Activated naive CD4-positive, alpha-beta T cell (primary cell): ENCODE results near the gene SORBS1.
"Not testable (repeated sequence)": the region's sequence is repeated elsewhere in the genome, so short reads cannot be mapped to it uniquely, and the experiment has no call there.

Experiments
- DNase-seq, 4 experiments: peaks; one replicate each; lab custom pipeline; 2025; lab: John Stamatoyannopoulos, UW

Gene SORBS1

DNA sequence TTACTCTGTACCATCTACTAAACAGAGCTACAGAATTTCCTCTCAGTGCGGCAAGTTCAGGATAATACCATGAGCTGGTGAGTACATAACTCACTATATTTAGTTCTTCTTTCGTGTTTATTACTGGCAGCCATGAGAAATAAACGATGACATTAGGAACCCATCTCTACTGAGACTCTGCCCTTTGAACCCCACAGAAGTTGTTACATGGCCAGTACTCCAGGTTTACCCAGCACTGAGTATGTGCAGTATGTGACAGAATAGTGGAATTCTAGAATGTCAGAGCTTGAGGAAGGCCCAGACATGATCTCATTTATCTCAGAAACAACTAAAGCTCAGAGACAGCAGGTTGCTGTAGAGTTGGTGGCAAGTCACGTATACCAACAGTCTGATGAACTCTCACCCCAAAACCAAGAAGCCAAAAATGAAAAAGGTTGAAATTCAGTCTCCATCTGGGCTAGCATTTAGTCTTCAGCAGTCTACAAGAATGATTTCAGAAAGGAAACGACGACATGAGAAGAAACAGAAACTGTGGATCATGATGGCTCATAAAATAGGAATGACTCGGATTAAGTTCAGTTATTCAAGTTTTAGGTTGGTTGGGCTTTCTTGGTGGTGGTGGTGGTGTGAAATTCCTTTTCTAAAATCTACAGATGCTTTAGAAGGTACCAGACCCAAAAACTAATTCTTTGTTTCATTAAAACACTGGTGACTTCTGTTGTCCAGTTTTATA lies 78.5 kb downstream of the SORBS1 start:
- DNase-seq = no peak

DNA sequence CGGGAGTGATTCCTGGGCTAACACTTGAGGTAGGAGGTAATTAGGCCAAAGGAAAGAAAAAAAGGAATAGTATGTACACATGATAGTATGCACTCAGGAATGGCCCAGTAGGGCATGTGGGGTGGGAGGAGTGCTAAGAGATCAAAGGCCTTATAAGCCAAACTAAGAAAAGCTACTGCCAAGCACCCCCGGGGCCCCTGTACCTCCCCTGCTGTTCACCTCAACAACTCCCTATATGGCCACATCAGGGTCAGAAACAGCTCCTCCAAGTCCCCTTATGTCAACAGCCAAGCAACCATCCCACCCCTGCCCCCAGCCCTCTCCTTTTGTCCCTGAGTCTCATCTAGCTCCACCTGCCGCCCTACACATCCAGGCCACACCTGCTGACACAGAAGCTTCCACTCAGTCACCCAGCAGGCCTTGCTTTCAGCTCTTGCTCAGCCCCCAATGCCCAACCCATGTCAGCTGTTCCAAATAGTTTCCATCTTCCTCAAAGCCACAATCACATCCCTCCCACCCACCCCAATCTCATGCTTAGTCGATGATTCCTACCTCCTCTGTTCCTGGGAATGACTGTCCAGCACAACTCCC lies 80.2 kb downstream of the SORBS1 start:
- no peak for DNase-seq

DNA sequence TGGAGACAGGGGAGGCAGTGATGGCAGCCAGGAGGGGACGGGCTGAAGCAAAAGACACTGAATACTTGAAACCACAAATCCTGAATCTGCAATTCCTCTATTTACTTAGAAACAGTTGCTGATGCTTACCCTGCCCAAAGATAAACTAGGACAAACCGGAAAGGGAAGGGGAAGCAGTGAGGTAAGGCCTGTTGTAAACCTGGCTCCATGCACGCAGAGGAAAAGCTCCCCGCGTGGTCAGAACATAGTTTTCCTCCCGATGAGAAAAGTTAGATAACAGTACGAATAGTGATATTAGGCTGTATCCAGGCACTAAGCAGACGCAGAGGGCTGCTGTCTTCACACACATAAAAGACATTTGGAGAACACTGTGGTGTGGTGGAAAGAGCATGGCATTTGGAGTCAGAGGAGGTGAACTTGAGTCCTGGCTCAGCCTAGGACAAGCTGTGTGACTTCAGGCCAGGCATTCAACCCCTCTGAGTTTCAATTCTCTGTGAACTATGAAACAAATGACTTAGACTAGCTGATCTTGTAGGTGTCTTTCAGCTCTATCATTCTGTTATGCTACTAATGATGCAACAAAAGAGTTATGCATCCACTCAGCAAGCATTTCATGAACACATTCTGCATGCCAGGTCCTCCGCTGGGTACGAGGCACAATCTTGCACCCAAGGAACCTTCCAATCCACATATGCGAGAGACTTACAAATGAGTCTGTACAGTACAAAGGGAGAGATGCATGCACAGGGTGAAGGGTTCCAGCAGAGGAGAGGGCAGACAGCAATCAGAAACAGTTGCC lies 80.9 kb downstream of the SORBS1 start:
- DNase-seq = no peak

DNA sequence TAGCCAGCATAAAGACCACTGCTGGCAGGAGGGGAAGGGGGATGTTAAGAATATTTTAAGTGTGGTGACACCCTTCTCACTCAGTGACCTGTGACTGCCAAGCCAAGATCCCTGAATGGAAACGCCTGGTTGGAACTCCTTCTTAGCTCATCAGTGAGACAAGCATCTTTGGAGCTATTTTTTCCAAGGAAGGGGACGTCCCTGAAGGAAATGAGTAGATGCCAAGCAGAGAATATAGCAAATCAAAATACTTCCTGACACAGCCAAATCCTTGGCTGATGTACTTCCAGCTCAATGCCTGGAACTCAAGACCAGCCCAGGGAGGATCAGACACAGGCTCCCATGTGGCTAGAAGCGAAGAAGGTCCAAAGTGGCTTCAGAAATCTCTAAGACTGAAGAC lies 82.2 kb downstream of the SORBS1 start:
- no peak for DNase-seq

DNA sequence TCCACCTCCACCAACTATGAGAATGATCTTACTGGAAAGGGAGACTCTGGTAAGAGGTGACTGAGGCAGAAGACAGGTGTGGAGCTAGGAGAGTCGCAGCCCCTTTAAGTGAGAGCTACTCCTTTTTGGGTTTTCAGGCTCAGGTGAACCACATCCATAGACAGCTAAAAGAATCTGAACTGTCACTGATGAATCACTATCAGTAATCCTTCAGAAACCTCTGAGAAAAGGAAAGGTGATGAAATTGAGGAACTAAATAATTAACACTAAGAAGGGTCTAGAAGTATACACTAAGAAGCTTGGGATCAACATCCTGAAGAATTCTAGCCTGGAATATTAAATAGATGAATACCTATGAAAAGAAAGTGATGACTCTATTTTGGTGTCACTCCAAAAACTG lies 83.0 kb downstream of the SORBS1 start:
- DNase-seq = no peak

DNA sequence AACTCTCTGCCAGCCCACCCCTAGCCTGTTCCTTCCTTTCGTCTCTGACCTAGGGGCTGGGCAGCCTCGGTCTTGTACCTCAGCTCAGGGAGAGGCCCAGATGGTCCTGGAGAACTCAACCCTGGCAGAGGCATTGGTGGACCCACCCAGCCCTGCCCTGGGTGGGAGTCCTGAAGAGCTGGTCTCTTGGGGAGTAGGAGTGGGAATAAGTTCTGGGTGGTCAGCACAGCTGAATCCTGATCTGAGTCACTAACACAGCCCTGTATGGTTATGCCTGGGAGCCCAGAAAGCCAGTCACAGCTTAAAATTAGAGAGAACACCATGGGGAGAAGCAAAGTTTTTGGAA lies 84.0 kb downstream of the SORBS1 start:
- no peak for DNase-seq

DNA sequence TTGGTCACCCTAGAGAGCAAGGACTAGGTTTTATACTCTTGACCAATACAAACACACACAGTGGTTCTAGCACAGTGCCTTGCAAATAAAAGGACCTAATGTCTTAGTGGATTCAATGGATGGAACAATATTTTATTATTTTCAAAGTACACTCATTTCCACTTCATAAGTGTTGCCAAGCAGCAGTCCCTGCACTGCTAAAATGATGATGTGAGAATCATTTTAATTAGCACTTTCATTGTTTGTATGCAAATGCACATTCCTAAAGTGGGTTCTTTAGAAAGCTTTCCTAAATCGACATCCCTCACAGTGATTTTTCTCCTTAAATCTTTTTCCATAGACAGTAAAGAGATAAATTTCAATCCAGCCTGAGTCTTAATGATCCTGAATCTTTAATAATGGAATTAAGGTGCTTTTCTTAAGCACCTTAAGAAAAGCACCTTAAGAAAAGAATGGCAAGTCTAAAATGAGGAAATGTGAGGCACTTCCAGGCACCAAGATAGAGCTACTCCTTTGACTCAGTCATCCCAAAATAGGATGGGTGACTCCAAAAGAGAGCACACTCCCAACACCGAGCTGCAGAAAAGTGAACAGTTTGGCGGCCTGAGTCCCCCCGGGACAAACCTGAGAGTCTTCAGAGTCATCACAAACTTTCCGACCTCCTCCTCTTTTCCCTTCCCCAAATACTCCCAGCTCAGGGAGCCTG lies 84.5 kb downstream of the SORBS1 start:
- DNase-seq = no peak

DNA sequence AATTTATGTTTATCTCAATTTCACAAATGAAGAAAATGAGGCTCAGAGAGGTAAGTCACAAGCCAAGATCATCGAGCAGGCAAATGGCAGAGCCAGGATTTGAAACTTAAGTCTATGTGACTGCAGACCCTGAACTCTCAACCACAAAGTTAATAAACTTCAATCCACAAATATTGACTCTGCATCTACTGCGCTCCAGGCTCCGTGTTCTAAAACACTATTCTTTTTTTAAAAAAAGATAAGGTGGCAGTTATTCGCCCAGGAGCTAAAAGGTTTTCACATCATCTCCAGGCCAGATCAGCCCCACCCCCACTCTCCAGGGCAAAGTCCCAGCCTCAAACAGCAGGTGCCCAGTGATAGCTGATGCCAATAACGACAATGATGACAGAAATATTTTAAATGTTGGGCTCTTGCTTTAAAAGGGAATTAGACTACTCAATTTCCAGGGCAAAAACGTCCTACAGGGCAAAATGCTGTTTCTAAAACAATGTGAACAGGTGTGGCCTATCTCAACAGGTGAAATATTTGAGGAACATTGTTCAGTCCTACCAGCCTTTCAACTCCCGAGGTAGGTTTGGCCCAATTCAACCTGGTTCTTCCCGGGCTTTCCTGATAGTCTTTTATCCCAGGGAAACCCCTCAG lies 85.2 kb downstream of the SORBS1 start:
- DNase-seq = no peak

DNA sequence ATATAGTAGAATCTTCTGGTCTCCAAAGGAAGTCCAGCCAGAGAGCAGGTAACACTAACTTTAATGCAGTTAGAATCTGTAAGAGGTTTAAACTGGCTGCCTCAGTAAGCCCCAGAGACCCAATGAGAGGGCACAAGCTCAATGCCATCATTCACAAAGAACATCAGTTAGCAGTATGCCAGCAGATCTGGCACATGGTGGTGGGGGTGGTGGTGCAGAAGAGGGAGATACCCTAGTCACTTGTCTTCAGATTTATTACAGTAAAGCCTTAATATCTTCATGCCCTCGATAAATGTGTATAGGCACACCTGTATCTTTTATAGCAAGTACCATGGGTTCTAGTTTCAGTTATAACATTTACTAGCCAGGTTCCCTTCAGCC lies 86.2 kb downstream of the SORBS1 start:
- no peak for DNase-seq

DNA sequence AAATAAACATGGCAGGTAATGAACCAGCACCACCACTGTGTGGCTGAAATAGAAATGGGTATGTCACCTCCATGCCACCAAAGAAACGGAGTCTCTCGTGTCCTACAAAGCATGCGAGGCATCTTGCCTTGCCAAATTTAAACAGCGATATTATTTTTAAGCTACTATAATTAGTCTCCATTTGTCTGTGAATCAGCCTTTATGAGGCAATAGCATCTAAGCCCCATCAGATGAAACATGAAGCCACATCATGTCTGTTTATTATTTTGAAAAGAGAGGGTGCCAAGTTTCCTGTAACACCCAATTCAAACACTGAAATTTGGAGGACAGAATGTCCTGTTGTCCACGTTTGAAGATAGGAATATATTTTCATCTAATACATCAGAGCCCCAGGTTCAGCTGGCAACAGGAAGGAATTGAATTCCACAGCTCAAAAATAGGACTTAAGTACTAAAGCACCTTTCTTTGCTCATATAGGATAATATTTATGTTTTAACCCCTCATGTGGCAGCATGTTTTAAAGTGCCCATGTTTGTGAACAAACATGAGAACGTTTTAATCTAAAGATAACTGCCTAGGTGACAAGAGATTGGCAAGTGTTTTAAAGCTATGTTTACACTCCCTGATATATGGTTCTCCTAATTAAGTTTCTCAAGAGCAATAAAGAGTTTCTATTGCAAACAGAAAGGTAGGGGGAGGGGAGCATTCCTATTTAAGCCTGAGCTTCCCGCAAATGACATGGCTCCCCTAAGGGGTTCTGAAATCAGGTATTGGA lies 86.8 kb downstream of the SORBS1 start:
- no peak for DNase-seq

DNA sequence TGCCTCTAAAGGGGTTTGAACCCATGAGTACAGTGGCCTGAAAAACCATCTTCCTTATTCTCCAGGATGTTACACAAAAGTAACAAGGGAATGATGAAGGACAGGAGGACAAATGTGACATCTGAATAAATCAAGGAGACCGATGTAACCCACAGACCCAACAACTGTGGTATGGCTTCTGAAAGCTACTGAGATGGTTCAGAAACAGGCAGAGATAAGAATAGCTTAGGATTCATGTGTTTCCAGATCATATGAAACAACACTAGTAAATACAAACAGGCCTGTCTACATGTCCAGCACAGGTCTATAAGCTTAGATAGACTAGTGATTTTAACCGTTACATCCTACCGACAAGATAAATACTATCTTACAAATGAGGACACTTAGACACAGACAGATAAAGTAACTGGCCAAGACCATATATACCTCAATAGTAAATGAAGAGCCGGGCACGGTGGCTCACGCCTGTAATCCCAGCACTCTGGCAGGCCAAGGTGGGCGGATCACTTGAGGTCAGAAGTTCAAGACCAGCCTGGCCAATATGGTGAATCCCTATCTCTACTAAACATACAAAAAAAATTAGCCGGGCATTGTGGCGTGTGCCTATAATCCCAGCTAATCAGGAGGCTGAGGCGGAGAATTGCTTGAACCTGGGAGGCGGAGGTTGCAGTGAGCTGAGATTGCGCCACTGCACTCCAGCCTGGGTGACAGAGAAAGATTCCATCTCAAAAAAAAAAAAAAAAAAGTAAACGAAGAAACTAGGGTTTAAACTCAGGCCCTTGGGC lies 88.7 kb downstream of the SORBS1 start:
- no peak for DNase-seq

DNA sequence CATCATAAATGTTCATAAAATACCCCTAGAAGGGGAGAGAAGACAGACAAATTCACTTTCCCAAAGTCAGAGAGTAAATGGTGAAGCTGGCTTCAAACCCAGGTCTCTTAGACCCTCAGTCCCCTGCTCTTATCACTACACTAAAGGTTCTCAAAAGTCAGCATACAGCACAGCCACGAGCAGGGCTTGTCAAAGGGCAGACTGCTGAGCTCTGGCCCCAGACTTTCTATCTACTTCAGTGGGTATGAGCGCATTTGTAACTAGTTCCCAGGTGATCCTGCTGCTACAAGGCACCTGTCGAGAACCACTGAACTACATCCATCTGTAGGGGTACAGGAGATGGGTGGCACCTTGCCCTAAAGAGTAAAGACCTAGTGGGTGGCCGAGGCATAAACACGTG lies 91.5 kb downstream of the SORBS1 start:
- DNase-seq = no peak

DNA sequence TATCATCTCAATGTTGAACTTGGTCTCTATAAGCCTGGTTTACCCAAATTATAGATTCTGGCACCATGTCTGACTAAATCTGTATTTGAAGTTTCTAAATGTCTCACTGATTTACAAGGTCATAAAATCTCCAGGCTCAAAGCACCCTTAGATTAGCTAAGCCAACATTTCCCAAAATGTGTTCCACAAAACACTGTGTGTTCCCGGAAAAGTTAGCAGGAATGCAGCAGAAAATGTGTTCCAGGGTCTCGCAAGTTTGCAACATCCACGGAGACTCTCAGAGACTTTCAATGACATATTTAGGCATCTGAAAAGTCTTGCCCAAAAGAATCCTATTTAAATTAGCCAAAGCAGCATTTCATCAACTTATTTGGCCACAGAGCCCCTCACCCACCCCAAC lies 91.9 kb downstream of the SORBS1 start:
- DNase-seq = no peak

DNA sequence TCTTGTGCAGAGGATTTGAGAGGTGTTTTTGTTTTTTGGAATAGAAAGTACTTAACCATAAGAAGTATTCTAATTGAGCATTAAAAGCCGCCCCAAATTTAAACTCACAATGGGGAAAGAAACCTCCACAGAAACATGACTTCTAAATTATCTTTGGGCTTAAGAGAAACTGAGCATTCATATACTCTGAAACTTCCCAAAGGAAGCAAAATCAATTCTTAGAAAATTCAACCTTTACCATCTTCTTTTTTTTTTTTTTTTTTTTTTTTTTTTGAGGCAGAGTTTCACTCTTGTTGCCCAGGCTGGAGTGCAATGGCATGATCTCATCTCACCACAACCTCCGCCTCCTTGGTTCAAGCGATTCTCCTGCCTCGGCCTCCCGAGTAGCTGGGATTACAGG lies 93.5 kb downstream of the SORBS1 start:
- not testable (repeated sequence) for DNase-seq

DNA sequence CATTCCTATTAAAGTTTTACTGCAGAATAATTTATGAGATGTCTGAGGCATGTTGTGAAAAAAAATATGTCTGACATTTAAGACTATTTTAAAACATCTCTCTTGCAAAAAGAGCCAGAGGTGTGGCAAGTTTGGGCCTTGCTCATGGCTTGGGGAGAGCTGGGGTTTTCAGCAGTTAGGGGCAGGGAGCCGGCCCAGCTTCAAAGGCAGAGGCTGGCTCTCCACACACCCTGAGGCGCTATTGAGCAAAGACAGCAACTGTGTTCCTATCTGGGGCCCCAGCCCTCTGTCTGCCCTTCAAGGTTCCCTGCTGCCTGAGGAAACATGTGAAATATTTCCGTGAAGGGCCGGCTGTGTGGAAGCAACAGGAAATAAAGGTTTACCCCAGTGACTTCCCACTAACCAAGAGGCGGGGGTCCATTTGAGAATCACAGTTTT lies 94.0 kb downstream of the SORBS1 start:
- DNase-seq = no peak

DNA sequence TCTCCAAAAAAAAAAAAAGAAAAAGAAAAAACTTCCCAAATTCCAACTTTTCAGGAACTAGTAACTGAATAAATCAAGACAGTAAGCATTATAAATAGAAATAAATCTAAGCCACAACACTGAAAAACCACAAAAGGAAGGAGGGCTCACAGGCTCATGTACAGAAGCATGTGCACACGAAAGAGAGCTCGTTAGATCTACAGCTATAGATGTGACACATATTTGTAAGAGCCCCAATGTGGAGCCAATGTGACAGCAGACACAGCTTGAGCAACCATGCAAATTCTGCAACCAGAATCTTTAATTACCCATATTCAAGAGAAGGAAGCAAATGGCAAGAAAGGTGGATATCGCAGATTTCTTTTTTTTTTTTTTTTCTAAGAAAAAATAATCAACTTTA lies 94.7 kb downstream of the SORBS1 start:
- no peak for DNase-seq

DNA sequence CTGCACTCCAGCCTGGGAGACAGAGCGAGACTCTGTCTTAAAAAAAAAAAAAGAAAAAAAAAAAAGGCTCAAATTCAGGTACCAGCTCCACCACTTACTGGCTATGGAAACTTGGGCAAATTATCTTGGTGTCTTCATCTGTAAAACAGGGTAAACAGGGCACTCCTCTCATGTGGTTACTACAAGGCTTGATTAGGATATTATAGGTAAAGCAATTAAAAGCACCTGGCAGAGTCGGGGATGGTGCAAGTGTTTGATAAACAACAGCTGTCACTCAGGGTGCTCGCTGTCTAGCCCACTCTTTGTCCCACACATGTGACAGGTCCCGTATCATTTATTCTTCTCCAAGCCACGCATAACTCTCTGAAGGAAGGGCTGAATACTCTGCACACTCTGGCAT lies 96.9 kb downstream of the SORBS1 start:
- DNase-seq = no peak

DNA sequence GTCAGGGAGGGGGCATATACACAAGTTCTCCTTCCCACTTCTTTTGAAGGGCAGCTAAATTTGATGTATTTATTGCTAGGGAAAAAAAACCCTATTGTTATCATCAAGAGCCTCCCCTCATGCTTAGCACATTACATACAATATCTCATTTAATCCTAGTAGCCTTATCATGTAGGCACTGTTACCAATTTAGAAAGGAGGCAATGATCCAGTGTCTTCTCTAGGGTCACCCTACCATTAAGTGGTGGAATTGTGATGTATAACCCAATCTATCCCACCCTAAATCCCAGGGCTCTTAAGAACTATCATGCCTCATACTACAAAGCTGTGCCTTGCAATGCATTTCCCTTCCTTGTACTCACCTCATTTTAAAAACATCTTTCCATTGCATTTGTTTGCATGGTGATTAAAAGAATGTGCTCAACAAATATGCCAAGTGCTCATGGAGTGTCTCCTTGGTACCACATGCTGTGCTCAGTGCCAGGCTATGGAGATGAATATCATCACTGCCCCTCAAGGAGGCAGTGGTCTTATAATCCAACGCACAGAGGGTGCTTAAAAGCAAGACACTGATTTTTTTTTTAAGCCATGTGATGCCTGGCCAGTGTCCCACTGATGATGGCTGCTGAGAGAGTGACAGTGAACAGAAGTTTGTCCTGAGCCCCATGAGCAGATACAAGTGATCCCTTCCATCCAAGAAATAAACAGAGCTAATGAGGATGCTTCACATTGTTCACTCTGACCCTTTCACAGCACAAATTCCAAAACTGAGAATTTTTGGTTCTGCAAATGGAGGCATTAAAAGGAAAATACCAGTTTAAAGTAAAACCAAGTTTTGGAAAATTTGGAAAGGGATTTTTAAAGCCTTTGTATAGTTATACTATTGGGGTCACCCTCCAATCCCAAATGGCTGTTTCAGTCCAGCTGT lies 98.2 kb downstream of the SORBS1 start:
- no peak for DNase-seq

DNA sequence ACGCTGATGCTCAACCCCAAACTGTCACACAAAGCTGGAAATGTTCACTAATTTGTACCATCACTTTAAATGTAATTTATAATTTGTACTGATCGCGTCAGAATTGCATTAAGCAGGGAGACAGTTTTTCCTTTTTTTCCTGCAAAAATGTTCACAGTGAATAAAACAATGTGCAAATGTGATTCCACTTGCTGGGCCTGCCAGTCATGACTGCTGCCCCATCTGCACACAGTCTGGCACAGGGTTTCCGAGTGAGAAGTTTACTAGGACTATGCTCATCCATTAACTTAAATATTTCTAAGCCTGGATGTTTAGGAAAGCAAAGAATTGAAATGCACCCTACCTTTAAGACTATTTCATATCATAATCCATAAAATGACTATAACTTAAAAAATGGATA lies 99.6 kb downstream of the SORBS1 start:
- no peak for DNase-seq
